ENCODE measurements around the gene ITPA. TPM values are rescaled to one million over a fixed set of nuclear protein-coding genes. Genes with fewer than 3 reads are reported as not detected.

ITPA gene
- total RNA-seq, 2 donors from 2014 or later: 29.9 to 77.4 TPM

- Mint-ChIP-seq H3K9me3 (no peaks in the 10 kb centered on the region), H3K36me3 (no peaks in the 10 kb centered on the region), H3K27ac (no peak overlapping the region)
- no peak for DNase-seq (ENCODE audit: low spot score in 2 of 2)
- ATAC-seq: no peak
These were observed 35.9 kb downstream of the ITPA start for GRCh38 chr20:3245156-3245555.

- Mint-ChIP-seq H3K9me3 (no peaks in the 10 kb centered on the region), H3K36me3 (no peaks in the 10 kb centered on the region), H3K27ac (no peak overlapping the region)
- ATAC-seq (peak in 1 of 2 donors; percentile 60), DNase-seq (ENCODE audit: low spot score in 2 of 2) (no peak)
These were observed 36.4 kb downstream of the ITPA start for GRCh38 chr20:3245711-3246110.

GRCh38 chr20:3246682-3247081 lies 37.4 kb downstream of the ITPA start:
- H3K36me3 Mint-ChIP-seq: no peaks in the 10 kb centered on the region
- no peak overlapping the region for H3K27ac Mint-ChIP-seq
- no peak for DNase-seq (ENCODE audit: low spot score in 2 of 2)
- no peak for ATAC-seq
- no peaks in the 10 kb centered on the region for H3K9me3 Mint-ChIP-seq

GRCh38 chr20:3247638-3248037 lies 38.3 kb downstream of the ITPA start:
- DNase-seq (ENCODE audit: low spot score in 2 of 2) (no peak), ATAC-seq (no peak)
- H3K27ac Mint-ChIP-seq: no peak overlapping the region
- H3K36me3 Mint-ChIP-seq: no peaks in the 10 kb centered on the region
- H3K9me3 Mint-ChIP-seq: no peaks in the 10 kb centered on the region

GRCh38 chr20:3248167-3248992 lies 39.1 kb downstream of the ITPA start:
- no peak overlapping the region for H3K27ac Mint-ChIP-seq
- ATAC-seq (peak; percentile 35 to 62), DNase-seq (ENCODE audit: low spot score in 2 of 2) (no peak)
- no peaks in the 10 kb centered on the region for H3K9me3 Mint-ChIP-seq
- no peaks in the 10 kb centered on the region for H3K36me3 Mint-ChIP-seq

GRCh38 chr20:3248993-3249347 lies 39.7 kb downstream of the ITPA start:
- peak in 1 of 2 donors; percentile 25 for ATAC-seq
- Mint-ChIP-seq H3K9me3 (no peaks in the 10 kb centered on the region), H3K36me3 (no peaks in the 10 kb centered on the region), H3K27ac (no peak overlapping the region)
- DNase-seq (ENCODE audit: low spot score in 2 of 2): no peak

GRCh38 chr20:3250091-3250504 lies 40.8 kb downstream of the ITPA start:
- DNase-seq (ENCODE audit: low spot score in 2 of 2) (no peak), ATAC-seq (no peak)
- Mint-ChIP-seq H3K27ac (no peak overlapping the region), H3K36me3 (no peaks in the 10 kb centered on the region), H3K9me3 (no peaks in the 10 kb centered on the region)

GRCh38 chr20:3251806-3252205 lies 42.5 kb downstream of the ITPA start:
- ATAC-seq (peak; percentile 50 to 87), DNase-seq (ENCODE audit: low spot score in 2 of 2) (no peak)
- no peaks in the 10 kb centered on the region for H3K36me3 Mint-ChIP-seq
- H3K9me3 Mint-ChIP-seq: no peaks in the 10 kb centered on the region
- no peak overlapping the region for H3K27ac Mint-ChIP-seq

- Mint-ChIP-seq H3K27ac (peak overlapping the region in 1 of 2 donors; percentile 11), H3K9me3 (no peaks in the 10 kb centered on the region), H3K36me3 (no peaks in the 10 kb centered on the region)
- no peak for DNase-seq (ENCODE audit: low spot score in 2 of 2)
- no peak for ATAC-seq
These were observed 46.4 kb downstream of the ITPA start for GRCh38 chr20:3255728-3256127.

GRCh38 chr20:3258429-3258828 lies 49.1 kb downstream of the ITPA start:
- Mint-ChIP-seq H3K9me3 (no peaks in the 10 kb centered on the region), H3K36me3 (no peaks in the 10 kb centered on the region), H3K27ac (no peak overlapping the region)
- no peak for ATAC-seq
- DNase-seq (ENCODE audit: low spot score in 2 of 2): no peak

GRCh38 chr20:3262566-3262965 lies 53.3 kb downstream of the ITPA start:
- DNase-seq (ENCODE audit: low spot score in 2 of 2) (no peak), ATAC-seq (no peak)
- no peaks in the 10 kb centered on the region for H3K9me3 Mint-ChIP-seq
- H3K27ac Mint-ChIP-seq: no peak overlapping the region
- no peaks in the 10 kb centered on the region for H3K36me3 Mint-ChIP-seq

- Mint-ChIP-seq H3K36me3 (no peaks in the 10 kb centered on the region), H3K27ac (no peak overlapping the region), H3K9me3 (no peaks in the 10 kb centered on the region)
- ATAC-seq: no peak
- DNase-seq (ENCODE audit: low spot score in 2 of 2): no peak
These were observed 60.8 kb downstream of the ITPA start for GRCh38 chr20:3270051-3270450.

- no peak for ATAC-seq
- Mint-ChIP-seq H3K27ac (peak overlapping the region in 1 of 2 donors; percentile 34), H3K9me3 (no peaks in the 10 kb centered on the region), H3K36me3 (no peaks in the 10 kb centered on the region)
- DNase-seq (ENCODE audit: low spot score in 2 of 2): no peak
These were observed 64.1 kb downstream of the ITPA start for GRCh38 chr20:3273371-3273770.

Other genes with a start within 250 kb of the ITPA start
- 1 to 10 TPM in 1 of 2 donors, under 1 TPM in 1; 0.99 to 2.5 TPM for gene GNRH2, start 165.9 kb upstream of the ITPA start, total RNA-seq
- gene MRPS26, start 163.4 kb upstream of the ITPA start, total RNA-seq: 10 to 100 TPM; 39.3 to 60.0 TPM
- gene OXT, start 137.9 kb upstream of the ITPA start, total RNA-seq: not detected
- under 1 TPM in 1 of 2 donors, not detected in 1; 0.45 TPM for gene AVP, start 124.8 kb upstream of the ITPA start, total RNA-seq
- gene FASTKD5, start 49.6 kb upstream of the ITPA start, total RNA-seq: 10 to 100 TPM; 18.8 to 24.2 TPM
- 1 to 10 TPM; 5.5 to 7.1 TPM for gene UBOX5, start 49.6 kb upstream of the ITPA start, total RNA-seq
- 1 to 10 TPM; 2.0 to 4.2 TPM for gene LZTS3, start 35.9 kb upstream of the ITPA start, total RNA-seq
- gene DDRGK1, start 4.8 kb upstream of the ITPA start, total RNA-seq: 100 to 1,000 TPM in 1 of 2 donors, 10 to 100 TPM in 1; 66.4 to 128 TPM
- gene SLC4A11, start 29.7 kb downstream of the ITPA start, total RNA-seq: 1 to 10 TPM in 1 of 2 donors, under 1 TPM in 1; 0.14 to 1.1 TPM
- gene DNAAF9, start 198.2 kb downstream of the ITPA start, total RNA-seq: 1 to 10 TPM in 1 of 2 donors, under 1 TPM in 1; 0.66 to 2.4 TPM